Endothelial cell of umbilical vein (primary cell): ENCODE results near the gene GTF2IRD1. TPM values are rescaled to one million over a fixed set of nuclear protein-coding genes. Genes with fewer than 3 reads are reported as not detected.

Experiments
- BruUV-seq: library from RNA; stranded (reverse); fragments of 400-500 nt; replicated peaks from 2 replicates; lab custom pipeline; 2021; lab: Mats Ljungman, UMichigan
- CTCF ChIA-PET: fragments of 300-600, 350-600 bp; sonication (Branson Sonifier 250); formaldehyde crosslinking; loops from one replicate; lab custom pipeline; 2021; ENCODE audit warnings: antibody characterized with exemption, inconsistent platforms; lab: Charles Lee
- POLR2A ChIA-PET: fragments of 300-600, 350-600 bp; sonication (Branson Sonifier 250); formaldehyde crosslinking; loops from one replicate; lab custom pipeline; 2021; ENCODE audit warnings: antibody characterized with exemption, inconsistent platforms; lab: Charles Lee
- DNase-seq: peaks from one replicate; pipeline ENCODE4 v3.0.0-alpha.2; 2011; ENCODE audit warnings: low read depth, low spot score
- FAIRE-seq: peaks from 2 replicates; lab custom pipeline; 2011; peaks lifted over from hg19 to GRCh38; lab: Jason Lieb, UNC
- H2AFZ ChIP-seq: 2 replicates; pipeline ENCODE4 v1.6.0; 2012; ENCODE audit warnings: low read depth, low read length, control low read depth, inconsistent platforms
- H3K27ac ChIP-seq: 2 replicates; pipeline ENCODE4 v1.5.1; 2011; ENCODE audit warnings: low read depth, mild to moderate bottlenecking, control low read depth, low read length, moderate library complexity; ENCODE audit not compliant: insufficient read depth
- H3K27me3 ChIP-seq, 2 experiments: 2 replicates each; pipeline versions ENCODE4 v1.6.0 to v1.6.1; 2011; ENCODE audit warnings: low read length in 2 of 2, mixed read lengths in 1 of 2; ENCODE audit not compliant: control insufficient read depth in 2 of 2, insufficient read depth in 2 of 2
- H3K36me3 ChIP-seq, 2 experiments: 2 replicates in 1 of 2; 3 replicates in 1 of 2; pipeline ENCODE4 v1.5.1; 2011; ENCODE audit warnings: low read length in 2 of 2, mild to moderate bottlenecking in 1 of 2, moderate library complexity in 1 of 2; ENCODE audit not compliant: control insufficient read depth in 2 of 2, insufficient read depth in 2 of 2; ENCODE audit errors: extremely low read depth in 1 of 2
- H3K4me1 ChIP-seq: 3 replicates; pipeline ENCODE4 v1.5.1; 2011; ENCODE audit warnings: mild to moderate bottlenecking, low read length; ENCODE audit not compliant: control insufficient read depth, insufficient read depth; ENCODE audit errors: extremely low read depth
- H3K4me2 ChIP-seq: 2 replicates; pipeline ENCODE4 v1.6.1; 2011; ENCODE audit warnings: low read length, control low read depth, mixed read lengths; ENCODE audit not compliant: insufficient read depth
- H3K4me3 ChIP-seq, 3 experiments: fragments of 200-600 bp in 1 of 3; sonication (generic), shearing (Covaris generic) in 1 of 3; replicated peaks in 1 of 3; 2 replicates each; pipeline ENCODE4 v1.5.1; 2011 to 2016; ENCODE audit warnings: control low read depth in 3 of 3, low read length in 3 of 3, mild to moderate bottlenecking in 2 of 3, inconsistent platforms in 1 of 3, low read depth in 1 of 3, moderate library complexity in 1 of 3; ENCODE audit not compliant: insufficient read depth in 1 of 3
- H3K79me2 ChIP-seq: 2 replicates; pipeline ENCODE4 v1.6.0; 2012; ENCODE audit warnings: low read length, inconsistent platforms; ENCODE audit not compliant: control insufficient read depth, insufficient read depth
- H3K9ac ChIP-seq: replicated peaks from 2 replicates; pipeline ENCODE3; 2011; ENCODE audit warnings: low read length, control low read depth; ENCODE audit not compliant: insufficient read depth; ENCODE audit errors: extremely low read depth
- H3K9me1 ChIP-seq: replicated peaks from 3 replicates; pipeline ENCODE4 v1.6.0; 2011; ENCODE audit warnings: mild to moderate bottlenecking, low read length; ENCODE audit not compliant: control insufficient read depth, insufficient read depth; ENCODE audit errors: extremely low read depth
- H3K9me3 ChIP-seq: replicated peaks from 2 replicates; pipeline ENCODE4 v1.5.1; 2012; ENCODE audit warnings: low read length, inconsistent platforms; ENCODE audit not compliant: control insufficient read depth, insufficient read depth
- H4K20me1 ChIP-seq: replicated peaks from 2 replicates; pipeline ENCODE3; 2011; ENCODE audit warnings: mild to moderate bottlenecking, low read length; ENCODE audit not compliant: control insufficient read depth, insufficient read depth; ENCODE audit errors: extremely low read depth
- CTCF ChIP-seq, 2 donors: IDR thresholded peaks; 1 replicate in 1 of 2; 2 replicates in 1 of 2; pipeline ENCODE4 v1.5.1; 2011; ENCODE audit warnings: low read length in 2 of 2, mild to moderate bottlenecking in 2 of 2, moderate library complexity in 2 of 2, control low read depth in 1 of 2, inconsistent platforms in 1 of 2, low read depth in 1 of 2; ENCODE audit not compliant: insufficient read depth in 1 of 2; ENCODE audit errors: extremely low read depth in 1 of 2
- FOS ChIP-seq: IDR thresholded peaks from 2 replicates; pipeline ENCODE4 v1.6.1; 2011; ENCODE audit warnings: mild to moderate bottlenecking, low read length, moderate library complexity, borderline replicate concordance; ENCODE audit not compliant: insufficient read depth
- GATA2 ChIP-seq: IDR thresholded peaks from 2 replicates; pipeline ENCODE4 v1.7.0; 2011; ENCODE audit warnings: low read depth, mild to moderate bottlenecking, moderate library complexity, mixed read lengths, low read length; ENCODE audit not compliant: insufficient read length, insufficient read depth
- MAX ChIP-seq: IDR thresholded peaks from 2 replicates; pipeline ENCODE4 v1.6.1; 2011; ENCODE audit not compliant: insufficient read depth, insufficient read length
- MYC ChIP-seq: IDR thresholded peaks from one replicate; pipeline ENCODE4 v1.6.1; 2011; ENCODE audit warnings: mild to moderate bottlenecking, low read depth, low read length
- POLR2A ChIP-seq: IDR thresholded peaks from 2 replicates; pipeline ENCODE4 v1.6.1; 2012; ENCODE audit warnings: low read depth, mild to moderate bottlenecking, control low read depth, low read length
- POLR2AphosphoS5 ChIP-seq: IDR thresholded peaks from 2 replicates; pipeline ENCODE4 v1.6.1; 2012; ENCODE audit warnings: low read depth, mild to moderate bottlenecking, control low read depth, low read length, moderate library complexity; ENCODE audit not compliant: insufficient read depth
- dilution Hi-C: fragments of 300-500 bp; cut with MboI; formaldehyde crosslinking; loops from one replicate; pipeline ENCODE4 v1.15.0; 2019; ENCODE audit warnings: low sequenced_read_pairs; ENCODE audit not compliant: extremely low pct_ligation_motif_present
- intact Hi-C: fragments of 100-400 bp; cut with micrococcal nuclease; formaldehyde crosslinking; loops from one replicate; pipeline ENCODE4 v1.10.0; 2022
- polyA plus RNA-seq, 4 experiments: library from polyadenylated mRNA; depleted of rRNA in 3 of 4; stranded (reverse) in 3 of 4; unstranded in 1 of 4; fragments of >200 nt; gene quantifications; 2 replicates each; pipeline versions ENCODE4 v1.2.1 to v1.2.3, GENCODE V29; 2011 to 2012; ENCODE audit warnings: missing spikeins in 1 of 4
- total RNA-seq: library from RNA; stranded (reverse); gene quantifications from 2 replicates; pipeline ENCODE4 v1.2.3, GENCODE V29; 2021

The GTF2IRD1 gene
- total and polyA plus RNA-seq, 2 donors (not counting 3 experiments of a cell fraction or from before 2014, with no cell fraction given), result 14.2 to 24.2 TPM

- Histone ChIP-seq H3K4me2 (no peak overlapping the region), H3K9me1 (no peaks in the 10 kb centered on the region), H2AFZ (no peak overlapping the region), H3K36me3 (peaks cover 0 to 14% of the 10 kb centered on the region in 2 experiments), H3K27me3 (no peaks in the 10 kb centered on the region), H3K79me2 (no peaks in the 10 kb centered on the region), H3K4me3 (no peak overlapping the region), H4K20me1 (no peaks in the 10 kb centered on the region), H3K27ac (no peak overlapping the region), H3K9me3 (no peaks in the 10 kb centered on the region), H3K4me1 (no peaks in the 10 kb centered on the region), H3K9ac (no peak overlapping the region)
- no peak for FAIRE-seq
- ChIA-PET CTCF (interaction anchor here (2.1 kb wide), 1 partner anchor 199 kb away, joined by 15 read pairs; no protein-coding TSS in a partner anchor), POLR2A (no interaction called here)
- no peak for DNase-seq
- TF ChIP-seq CTCF (IDR thresholded peaks at IDR 0.05; ENCODE audit: extremely low read depth in 1 of 2, insufficient read depth in 1 of 2, low read depth in 1 of 2, low read length in 2 of 2) (peak; percentile 15 to 46), POLR2AphosphoS5 (no peak)
- BruUV-seq, result TSS peak; percentile 51
- dilution Hi-C loops, result no loop called here
- intact Hi-C loops, result no loop called here
Measured at GRCh38 chr7:74405191-74405898, 48.4 kb upstream of the GTF2IRD1 start.

- Histone ChIP-seq H3K4me2 (no peak overlapping the region), H3K9ac (no peak overlapping the region), H3K36me3 (peaks cover 0 to 12% of the 10 kb centered on the region in 2 experiments), H3K9me1 (no peaks in the 10 kb centered on the region), H3K79me2 (no peaks in the 10 kb centered on the region), H3K4me3 (no peak overlapping the region), H4K20me1 (no peaks in the 10 kb centered on the region), H3K4me1 (no peaks in the 10 kb centered on the region), H3K9me3 (no peaks in the 10 kb centered on the region), H3K27me3 (no peaks in the 10 kb centered on the region), H3K27ac (no peak overlapping the region), H2AFZ (no peak overlapping the region)
- intact Hi-C loops, result no loop called here
- ChIA-PET POLR2A (no interaction called here), CTCF (interaction anchor here (1.6 to 2.1 kb wide), 2 partner anchors 199 to 200 kb away, joined by 6 to 15 read pairs; no protein-coding TSS in a partner anchor)
- dilution Hi-C loops, result no loop called here
- no peak for DNase-seq
- BruUV-seq, result no TSS peak
- FAIRE-seq, result no peak
- TF ChIP-seq CTCF (IDR thresholded peaks at IDR 0.05; ENCODE audit: extremely low read depth in 1 of 2, insufficient read depth in 1 of 2, low read depth in 1 of 2, low read length in 2 of 2) (no peak), POLR2A (no peak), MYC (no peak), FOS (no peak), GATA2 (no peak), MAX (no peak)
Measured at GRCh38 chr7:74405899-74406512, 47.7 kb upstream of the GTF2IRD1 start.
